ENCODE measurements around the gene ZSCAN5A. TPM values are rescaled to one million over a fixed set of nuclear protein-coding genes. Genes with fewer than 3 reads are reported as not detected.
"Not testable (repeated sequence)": the region's sequence is repeated elsewhere in the genome, so short reads cannot be mapped to it uniquely, and the experiment has no call there.

The ZSCAN5A gene
- total and polyA plus RNA-seq, 4 donors, result 5.5 to 17.4 (median 10.1) TPM

- 83 to 85% methylated on average over 11 of the region's 11 CpGs for WGBS, 2 donors
- H3K36me3 ChIP-seq (ENCODE audit: control insufficient read depth in 4 of 4, insufficient read depth in 4 of 4, low read length in 4 of 4), result peaks cover 4 to 26% (median 6%) of the 10 kb centered on the region in 4 donors
- ATAC-seq (ENCODE audit: insufficient read depth, low FRiP score) (no peak), DNase-seq (peak in 1 of 3 donors; percentile 51)
- H3K4me3 ChIP-seq, result no peak overlapping the region
- peaks cover 0 to 23% (median 5%) of the 10 kb centered on the region in 5 donors for H3K4me1 ChIP-seq (ENCODE audit: control insufficient read depth in 5 of 5, insufficient read depth in 5 of 5, low read length in 5 of 5)
- no peak overlapping the region for H3K27ac ChIP-seq (ENCODE audit: low read depth in 1 of 2, low read length in 1 of 2)
- TF ChIP-seq CTCF (IDR thresholded peaks at IDR 0.05; ENCODE audit: control extremely low read depth, extremely low read depth), result peak; percentile 11
- H3K27me3 ChIP-seq (ENCODE audit: control insufficient read depth in 3 of 3, insufficient read depth in 3 of 3, low read length in 2 of 3), result no peaks in the 10 kb centered on the region
- no peaks in the 10 kb centered on the region for H3K9me3 ChIP-seq (ENCODE audit: control insufficient read depth in 4 of 4, insufficient read depth in 3 of 4, low read length in 3 of 4)
- no peak overlapping the region for H3K9ac ChIP-seq (ENCODE audit: insufficient read depth in 1 of 2, low read length in 2 of 2)
Observed at GRCh38 chr19:56309511-56310185, 5.0 kb downstream of the ZSCAN5A start.

GRCh38 chr19:56308792-56309191 lies 5.8 kb downstream of the ZSCAN5A start:
- no peak for TF ChIP-seq CTCF (IDR thresholded peaks at IDR 0.05; ENCODE audit: control extremely low read depth, extremely low read depth)
- Histone ChIP-seq H3K4me3 (no peak overlapping the region), H3K9ac (ENCODE audit: insufficient read depth in 1 of 2, low read length in 2 of 2) (no peak overlapping the region), H3K27me3 (ENCODE audit: control insufficient read depth in 3 of 3, insufficient read depth in 3 of 3, low read length in 2 of 3) (no peaks in the 10 kb centered on the region), H3K9me3 (ENCODE audit: control insufficient read depth in 4 of 4, insufficient read depth in 3 of 4, low read length in 3 of 4) (no peaks in the 10 kb centered on the region), H3K4me1 (ENCODE audit: control insufficient read depth in 5 of 5, insufficient read depth in 5 of 5, low read length in 5 of 5) (peaks cover 0 to 21% (median 5%) of the 10 kb centered on the region in 5 donors), H3K27ac (ENCODE audit: low read depth in 1 of 2, low read length in 1 of 2) (no peak overlapping the region), H3K36me3 (ENCODE audit: control insufficient read depth in 4 of 4, insufficient read depth in 4 of 4, low read length in 4 of 4) (peaks cover 6 to 29% (median 10%) of the 10 kb centered on the region in 4 donors)
- DNase-seq, result no peak
- 72 to 80% methylated on average over 7 of the region's 7 CpGs for WGBS, 2 donors
- no peak for ATAC-seq (ENCODE audit: insufficient read depth, low FRiP score)

- peak overlapping the region in 1 of 2 donors; percentile 34 for H3K9ac ChIP-seq (ENCODE audit: insufficient read depth in 1 of 2, low read length in 2 of 2)
- H3K36me3 ChIP-seq (ENCODE audit: control insufficient read depth in 4 of 4, insufficient read depth in 4 of 4, low read length in 4 of 4), result peaks cover 2 to 28% (median 12%) of the 10 kb centered on the region in 4 donors
- H3K4me1 ChIP-seq (ENCODE audit: control insufficient read depth in 5 of 5, insufficient read depth in 5 of 5, low read length in 5 of 5), result peaks cover 0 to 17% (median 5%) of the 10 kb centered on the region in 5 donors
- DNase-seq, result peak; percentile 58 to 73 (median 73)
- not testable (repeated sequence) for H3K27ac ChIP-seq (ENCODE audit: low read depth in 1 of 2, low read length in 1 of 2); H3K4me3 ChIP-seq; H3K9me3 ChIP-seq (ENCODE audit: control insufficient read depth in 4 of 4, insufficient read depth in 3 of 4, low read length in 3 of 4); ATAC-seq (ENCODE audit: insufficient read depth, low FRiP score); H3K27me3 ChIP-seq (ENCODE audit: control insufficient read depth in 3 of 3, insufficient read depth in 3 of 3, low read length in 2 of 3)
- WGBS, 2 donors, result 62 to 76% methylated on average over 6 of the region's 6 CpGs
Observed at GRCh38 chr19:56307062-56307461, 7.6 kb downstream of the ZSCAN5A start.

- peak; percentile 50 to 68 (median 52) for DNase-seq
Observed at GRCh38 chr19:56306016-56306415, 8.6 kb downstream of the ZSCAN5A start.

More at GRCh38 chr19:56306016-56306415, 8.6 kb downstream of the ZSCAN5A start:
- 86 to 93% methylated on average over 9 of the region's 11 CpGs for WGBS, 2 donors
- no peak overlapping the region for H3K4me3 ChIP-seq
- H3K4me1 ChIP-seq (ENCODE audit: control insufficient read depth in 5 of 5, insufficient read depth in 5 of 5, low read length in 5 of 5), result peaks cover 0 to 23% (median 5%) of the 10 kb centered on the region in 5 donors
- no peaks in the 10 kb centered on the region for H3K9me3 ChIP-seq (ENCODE audit: control insufficient read depth in 4 of 4, insufficient read depth in 3 of 4, low read length in 3 of 4)
- peaks cover 0 to 23% (median 12%) of the 10 kb centered on the region in 4 donors for H3K36me3 ChIP-seq (ENCODE audit: control insufficient read depth in 4 of 4, insufficient read depth in 4 of 4, low read length in 4 of 4)
- TF ChIP-seq CTCF (IDR thresholded peaks at IDR 0.05; ENCODE audit: control extremely low read depth, extremely low read depth), result no peak
- H3K27me3 ChIP-seq (ENCODE audit: control insufficient read depth in 3 of 3, insufficient read depth in 3 of 3, low read length in 2 of 3), result no peaks in the 10 kb centered on the region
- H3K27ac ChIP-seq (ENCODE audit: low read depth in 1 of 2, low read length in 1 of 2), result peak overlapping the region; percentile 24 to 55
- peak overlapping the region in 1 of 2 donors; percentile 37 for H3K9ac ChIP-seq (ENCODE audit: insufficient read depth in 1 of 2, low read length in 2 of 2)
- ATAC-seq (ENCODE audit: insufficient read depth, low FRiP score), result no peak
